ENCODE data around the gene STK39.

DNA sequence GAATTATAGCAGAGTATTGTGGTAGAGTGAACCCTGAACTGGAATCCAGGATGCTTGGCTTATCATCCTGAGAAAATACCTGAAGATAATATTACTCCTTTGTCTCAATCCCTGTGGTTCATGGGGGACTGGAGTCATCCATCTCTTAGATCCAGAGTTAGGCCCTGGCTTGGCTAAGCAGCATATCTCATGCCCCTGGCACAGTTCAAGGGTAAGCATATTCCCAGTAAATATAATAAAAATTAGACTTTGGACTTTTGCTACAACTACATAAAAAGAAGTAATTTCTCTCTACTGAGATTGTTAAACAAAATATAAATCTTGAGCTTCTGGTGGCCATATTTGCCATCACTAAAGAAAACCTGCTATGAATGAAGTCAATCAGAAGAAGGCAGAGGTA lies 47.7 kb upstream of the STK39 start:
- TF ChIP-seq, protein P1, sequence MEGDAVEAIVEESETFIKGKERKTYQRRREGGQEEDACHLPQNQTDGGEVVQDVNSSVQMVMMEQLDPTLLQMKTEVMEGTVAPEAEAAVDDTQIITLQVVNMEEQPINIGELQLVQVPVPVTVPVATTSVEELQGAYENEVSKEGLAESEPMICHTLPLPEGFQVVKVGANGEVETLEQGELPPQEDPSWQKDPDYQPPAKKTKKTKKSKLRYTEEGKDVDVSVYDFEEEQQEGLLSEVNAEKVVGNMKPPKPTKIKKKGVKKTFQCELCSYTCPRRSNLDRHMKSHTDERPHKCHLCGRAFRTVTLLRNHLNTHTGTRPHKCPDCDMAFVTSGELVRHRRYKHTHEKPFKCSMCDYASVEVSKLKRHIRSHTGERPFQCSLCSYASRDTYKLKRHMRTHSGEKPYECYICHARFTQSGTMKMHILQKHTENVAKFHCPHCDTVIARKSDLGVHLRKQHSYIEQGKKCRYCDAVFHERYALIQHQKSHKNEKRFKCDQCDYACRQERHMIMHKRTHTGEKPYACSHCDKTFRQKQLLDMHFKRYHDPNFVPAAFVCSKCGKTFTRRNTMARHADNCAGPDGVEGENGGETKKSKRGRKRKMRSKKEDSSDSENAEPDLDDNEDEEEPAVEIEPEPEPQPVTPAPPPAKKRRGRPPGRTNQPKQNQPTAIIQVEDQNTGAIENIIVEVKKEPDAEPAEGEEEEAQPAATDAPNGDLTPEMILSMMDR (IDR thresholded peaks at IDR 0.05), result no peak
- no peak for TF ChIP-seq EZH2 (IDR thresholded peaks at IDR 0.05; ENCODE audit: borderline replicate concordance, insufficient read depth, low read depth, low read length, poor library complexity, severe bottlenecking)

Data from B cell (primary cell).